CD4-positive, alpha-beta T cell treated with Interleukin-4 for 4 hours (primary cell): ENCODE measurements around the gene LRBA.
"Not testable (repeated sequence)": the region's sequence is repeated elsewhere in the genome, so short reads cannot be mapped to it uniquely, and the experiment has no call there.

ENCODE experiments used
- DNase-seq: peaks from one replicate; pipeline ENCODE4 v3.0.0-alpha.2; 2020

The LRBA gene

GRCh38 chr4:150781191-150781590 lies 233.9 kb downstream of the LRBA start:
- DNase-seq, result no peak

DNA sequence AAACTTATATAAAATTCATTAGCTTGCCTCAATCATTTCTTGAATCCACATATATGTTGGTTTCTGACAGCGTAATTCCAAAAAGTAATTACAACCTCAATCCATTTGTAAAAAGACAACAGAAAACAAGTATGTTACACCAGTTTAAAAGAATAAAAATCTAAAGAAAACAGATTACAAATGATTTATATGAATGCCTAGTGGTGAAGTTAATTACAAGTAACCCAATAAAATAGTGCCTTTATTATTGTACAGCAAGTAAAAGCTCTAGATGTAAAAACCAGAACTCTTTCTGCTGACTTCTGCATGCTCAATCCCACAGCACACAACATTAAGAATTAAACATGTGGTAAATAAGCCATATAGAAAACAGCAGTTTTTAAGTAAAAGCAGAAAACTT lies 235.4 kb downstream of the LRBA start:
- no peak for DNase-seq

DNA sequence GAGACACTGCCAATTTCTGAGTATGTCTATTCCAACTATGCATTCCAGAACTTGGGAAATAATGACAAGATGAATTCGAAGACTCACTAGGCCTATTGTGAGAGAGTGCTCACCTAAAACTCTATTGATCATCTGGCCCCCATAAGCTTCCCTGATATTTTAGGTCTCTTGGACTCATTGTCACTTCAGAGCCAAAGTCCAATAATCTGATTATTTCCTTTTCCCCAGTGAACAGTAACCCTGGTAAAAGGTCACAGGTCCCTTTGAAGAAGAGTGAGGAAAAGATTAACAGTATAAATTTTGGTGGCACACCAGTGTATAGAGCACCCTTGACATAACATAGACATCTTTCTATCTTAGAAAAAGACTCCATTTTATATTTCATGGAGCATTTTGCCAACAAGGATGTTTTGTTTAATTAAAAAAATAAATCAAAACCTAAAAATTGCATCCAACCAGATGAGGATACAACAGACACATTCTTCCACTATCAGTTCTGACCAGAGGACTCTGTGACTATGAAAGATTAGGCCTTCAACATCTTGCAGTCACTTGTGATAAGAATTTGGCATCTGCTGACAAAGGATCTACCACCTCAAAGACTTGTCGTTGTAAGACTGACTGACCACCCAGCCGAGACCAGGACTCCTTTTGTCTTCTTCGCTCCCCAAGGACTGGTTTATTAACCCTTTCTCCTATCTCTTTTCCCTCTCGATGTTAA lies 241.2 kb downstream of the LRBA start:
- DNase-seq, result no peak

GRCh38 chr4:150773032-150773431 lies 242.1 kb downstream of the LRBA start:
- no peak for DNase-seq

DNA sequence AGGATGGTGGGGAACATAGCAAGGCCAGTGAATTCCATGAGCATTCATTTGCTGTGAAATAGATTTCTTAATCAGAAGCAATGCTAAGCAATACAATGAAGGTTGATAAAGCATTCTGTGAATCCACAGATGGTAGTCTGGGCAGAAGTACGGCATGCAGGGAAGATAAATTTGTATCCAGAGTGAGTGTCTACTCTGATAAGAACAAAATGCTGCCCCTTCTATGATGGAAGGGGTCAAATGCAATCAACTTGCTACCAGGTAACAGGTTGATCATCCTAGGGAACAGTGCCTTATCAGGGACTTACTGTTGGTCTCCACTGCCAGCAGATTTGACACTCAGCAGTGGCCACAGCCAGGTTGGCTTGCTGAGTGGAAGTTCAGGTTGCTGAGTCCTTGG lies 243.7 kb downstream of the LRBA start:
- no peak for DNase-seq

DNA sequence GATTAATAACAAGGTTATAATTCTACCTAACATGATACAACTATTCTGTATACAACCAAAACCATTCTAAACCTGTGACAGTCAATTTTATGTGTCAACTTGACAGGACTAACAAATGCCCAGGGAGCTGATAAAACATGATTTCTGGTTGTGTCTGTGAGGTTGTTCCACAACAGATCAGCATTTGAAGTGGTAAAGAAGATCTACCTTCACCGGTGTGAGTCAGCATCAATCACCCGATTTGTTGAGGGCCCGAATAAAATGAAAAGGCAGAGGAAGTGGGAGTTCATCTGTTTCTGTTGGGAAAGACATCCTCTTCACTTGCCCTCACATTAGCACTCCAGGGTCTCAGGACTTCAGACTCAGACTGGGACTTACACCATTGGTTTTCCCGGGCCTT lies 245.2 kb downstream of the LRBA start:
- no peak for DNase-seq

- DNase-seq, result no peak
Observed at GRCh38 chr4:150769248-150769647, 245.8 kb downstream of the LRBA start.

- no peak for DNase-seq
Observed at GRCh38 chr4:150768497-150768896, 246.6 kb downstream of the LRBA start.

- no peak for DNase-seq
Observed at GRCh38 chr4:150765216-150765615, 249.9 kb downstream of the LRBA start.

GRCh38 chr4:150751648-150752047 lies 263.4 kb downstream of the LRBA start:
- no peak for DNase-seq

GRCh38 chr4:150750824-150751223 lies 264.3 kb downstream of the LRBA start:
- no peak for DNase-seq

- no peak for DNase-seq
Observed at GRCh38 chr4:150746156-150746555, 268.9 kb downstream of the LRBA start.

DNA sequence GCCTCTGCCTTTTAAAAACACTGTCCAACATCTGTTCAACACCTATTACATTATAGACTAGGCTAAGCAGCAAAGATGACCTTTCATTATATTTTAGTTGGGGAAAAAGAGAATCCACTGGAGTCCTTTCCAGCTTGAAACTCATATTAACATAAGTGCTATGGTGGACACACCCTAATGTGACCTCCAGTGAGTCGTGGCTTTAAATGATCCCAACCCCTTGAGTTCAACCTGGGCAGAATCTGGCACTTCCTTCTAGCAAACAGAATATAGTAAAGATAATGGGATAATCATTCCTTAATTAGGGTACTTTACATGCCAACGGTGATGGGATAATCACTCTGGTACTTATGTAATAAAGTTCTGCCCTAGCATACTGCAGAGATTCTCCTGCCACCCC lies 270.5 kb downstream of the LRBA start:
- no peak for DNase-seq

GRCh38 chr4:150743564-150744342 lies 271.3 kb downstream of the LRBA start:
- no peak for DNase-seq

- not testable (repeated sequence) for DNase-seq
Observed at GRCh38 chr4:150742930-150743329, 272.2 kb downstream of the LRBA start.

DNA sequence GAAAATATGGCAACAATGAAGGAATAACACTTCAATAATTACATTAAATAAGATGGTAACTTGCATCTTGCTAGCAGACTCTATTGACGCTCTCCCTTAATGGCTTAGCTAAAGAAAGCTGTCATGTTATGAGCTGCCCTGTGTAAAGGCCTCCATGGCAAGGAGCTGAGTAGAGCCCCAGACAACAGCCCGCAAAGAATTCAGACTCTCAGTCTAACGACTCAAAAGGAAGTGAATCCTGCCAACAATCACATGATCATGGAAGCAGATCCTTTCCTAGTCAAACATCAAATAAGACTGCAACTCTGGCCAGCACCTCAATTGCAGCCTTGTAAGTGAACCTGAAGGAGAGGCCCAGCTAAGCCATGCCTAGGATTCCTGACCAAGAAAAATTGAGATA lies 275.5 kb downstream of the LRBA start:
- DNase-seq, result no peak

DNA sequence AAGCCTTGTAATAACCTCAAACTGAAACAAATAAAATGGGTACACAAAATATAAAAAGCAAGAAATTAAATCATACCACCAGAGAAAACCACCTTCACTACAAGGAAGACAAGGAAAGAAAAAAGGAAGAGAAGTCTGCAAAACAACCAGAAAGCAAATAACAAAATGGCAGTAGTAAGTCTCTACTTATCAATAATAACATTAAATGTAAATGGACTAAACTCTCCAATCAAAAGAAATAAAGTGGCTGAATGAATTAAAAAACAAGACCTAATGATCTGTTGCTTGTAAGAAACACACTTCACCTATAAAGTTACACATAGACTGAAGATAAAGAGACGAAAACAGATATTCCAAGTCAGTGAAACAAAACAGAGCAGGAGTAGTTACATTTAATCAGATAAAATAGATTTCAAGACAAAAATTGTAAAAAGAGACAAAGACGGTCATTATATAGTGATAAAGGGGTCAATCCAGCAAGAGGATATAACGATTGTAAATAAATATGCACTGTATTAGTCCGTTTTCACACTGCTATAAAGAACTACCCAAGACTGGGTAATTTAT lies 289.0 kb downstream of the LRBA start:
- no peak for DNase-seq

- no peak for DNase-seq
Observed at GRCh38 chr4:150723727-150724411, 291.2 kb downstream of the LRBA start.

GRCh38 chr4:150722908-150723362 lies 292.1 kb downstream of the LRBA start:
- no peak for DNase-seq

DNA sequence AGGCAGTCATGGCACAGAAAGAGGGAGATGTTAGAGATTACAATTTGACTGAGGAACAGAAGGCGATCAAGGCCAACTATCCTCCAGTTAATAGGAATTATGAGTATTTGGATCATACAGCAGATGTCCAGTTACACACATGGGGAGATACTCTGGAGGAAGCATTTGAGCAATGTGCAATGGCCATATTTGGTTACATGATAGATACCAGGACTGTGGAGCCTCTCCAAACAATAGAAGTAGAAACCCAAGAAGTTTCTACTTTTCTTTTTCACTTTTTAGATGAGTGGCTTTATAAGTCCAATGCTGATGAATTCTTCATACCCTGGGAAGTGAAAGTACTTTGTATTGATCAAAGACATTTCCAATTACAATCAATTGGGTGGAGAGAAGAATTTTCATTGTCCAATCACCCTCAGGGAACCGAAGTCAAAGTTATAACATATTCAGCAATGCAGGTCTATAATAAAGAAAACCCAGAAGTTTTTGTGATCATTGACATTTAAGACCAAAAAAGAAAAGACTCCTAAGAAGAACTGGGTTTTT lies 294.0 kb downstream of the LRBA start:
- DNase-seq, result no peak

DNA sequence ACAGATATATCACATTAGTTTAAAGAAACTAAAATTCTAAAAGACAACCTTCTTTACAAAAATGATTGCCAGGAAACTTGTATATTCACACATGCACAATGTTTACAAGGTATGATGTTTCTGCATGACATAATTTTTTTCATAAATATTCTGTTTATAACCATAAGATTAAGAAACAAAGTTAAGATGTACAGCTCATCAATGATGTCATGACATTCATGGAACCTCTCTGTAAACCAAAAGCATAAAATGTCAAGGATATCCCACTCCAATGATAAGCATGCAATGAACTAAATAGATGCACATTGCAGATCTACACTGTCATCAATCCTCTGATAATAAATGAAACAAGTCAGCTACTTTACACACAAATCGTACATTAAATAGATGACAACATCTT lies 297.1 kb downstream of the LRBA start:
- DNase-seq, result no peak

DNA sequence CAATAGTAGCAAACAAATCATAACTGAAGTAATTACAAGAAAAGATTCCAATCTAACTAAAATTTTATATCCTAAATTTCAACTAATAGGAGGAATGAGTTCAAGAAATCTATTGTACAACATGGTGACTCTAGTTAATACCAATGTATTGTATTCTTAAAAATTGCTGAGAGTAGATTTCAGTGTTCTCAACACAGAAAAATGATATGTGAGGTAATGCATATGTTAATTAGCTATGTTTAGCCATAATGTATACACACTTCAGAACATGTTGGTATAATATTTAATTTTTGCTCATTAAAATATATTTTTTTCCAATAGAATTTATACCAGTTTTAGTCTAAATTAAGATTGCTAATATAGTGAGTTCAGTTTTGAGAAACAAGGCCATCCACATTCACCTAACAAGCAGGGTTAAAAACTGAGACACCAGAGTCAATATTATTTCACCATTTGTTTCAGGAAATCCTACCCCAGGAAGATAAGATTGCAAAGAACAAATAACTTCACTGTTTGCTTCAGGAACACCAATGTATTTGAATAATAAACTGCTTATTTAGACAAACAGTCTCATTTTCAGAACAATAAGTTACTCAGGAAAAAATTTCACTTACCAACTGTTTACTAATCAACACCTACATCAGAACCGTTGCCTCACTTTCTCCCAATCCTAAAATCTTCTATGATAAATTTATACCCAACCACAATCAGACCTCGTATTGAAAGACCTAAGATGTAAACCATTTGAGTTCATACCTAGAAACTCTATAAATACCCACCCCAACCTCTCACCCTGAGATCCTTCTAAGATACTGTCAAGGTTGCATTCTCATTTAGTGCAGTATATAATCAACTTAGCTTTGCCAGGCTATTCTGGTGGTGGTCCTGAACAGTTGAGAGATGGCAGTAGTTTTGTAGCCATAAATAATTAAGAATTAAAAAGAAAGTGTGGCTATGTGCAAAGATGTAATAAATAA lies 300.3 kb downstream of the LRBA start:
- DNase-seq, result no peak
